Activated gamma-delta T cell treated with Interleukin-2 at 50 U/mL for 16 hours (primary cell): ENCODE data around the gene RNF13.

ENCODE experiments used
- DNase-seq: peaks from one replicate; pipeline ENCODE4 v3.0.0-alpha.2; 2020

The RNF13 gene

DNA sequence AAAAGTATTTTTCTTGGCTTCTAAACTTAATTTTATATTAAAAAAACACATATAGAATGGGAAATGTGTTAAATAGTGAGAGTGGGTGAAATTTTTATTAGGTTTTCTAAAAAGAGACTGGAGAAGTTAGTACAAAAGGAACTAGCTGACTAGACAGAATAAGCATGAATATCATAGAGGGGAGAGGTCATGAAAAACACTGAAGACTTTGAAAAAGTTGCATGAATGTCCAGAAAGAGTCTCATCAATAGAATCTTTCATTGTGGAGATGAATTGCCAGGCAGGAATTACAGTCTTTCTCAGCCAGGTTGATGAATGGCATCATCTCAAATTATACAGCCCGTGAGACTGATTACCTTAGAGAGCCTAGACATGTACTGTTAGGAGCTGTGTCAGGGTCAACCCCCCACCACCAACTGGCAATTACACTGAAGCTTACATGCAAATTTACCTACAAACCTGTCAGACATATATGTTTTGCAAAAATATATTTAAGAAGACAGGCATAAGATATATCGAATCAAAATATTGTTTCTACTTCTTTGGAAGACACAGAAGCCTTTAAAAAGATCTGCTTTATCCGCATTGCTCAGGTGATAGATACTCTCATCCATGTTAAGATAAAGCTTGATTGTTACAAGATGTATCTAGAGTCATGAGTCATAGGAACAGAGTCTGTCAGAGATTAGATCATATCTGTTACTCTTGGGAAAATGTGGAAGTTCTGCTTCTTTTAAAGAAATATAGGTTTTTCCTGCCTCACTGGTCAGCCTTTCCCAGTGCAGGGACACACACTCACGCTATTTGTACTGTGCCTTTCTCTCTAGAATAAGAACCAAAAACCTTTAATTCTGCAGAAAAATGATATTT lies 192.5 kb downstream of the RNF13 start:
- DNase-seq: no peak

DNA sequence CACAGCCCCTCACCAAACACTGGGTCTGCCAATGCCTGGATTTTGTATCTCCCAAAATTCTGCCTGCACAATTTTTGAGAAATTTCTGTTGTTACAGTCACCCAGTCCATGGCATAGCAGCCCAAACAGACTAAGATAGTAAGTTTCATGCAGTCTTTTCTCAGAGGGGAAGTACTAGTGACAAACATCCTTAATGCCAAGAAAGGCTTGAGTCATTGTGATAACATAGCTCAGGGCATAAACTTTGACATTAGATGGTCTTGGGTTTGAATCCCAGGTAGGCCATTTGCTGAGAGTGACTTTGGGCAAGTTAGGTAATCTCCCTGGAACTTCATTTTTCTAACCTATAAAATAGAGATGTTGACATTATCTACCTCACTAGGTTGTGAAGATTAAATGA lies 193.8 kb downstream of the RNF13 start:
- DNase-seq: no peak
